Pulmonary artery endothelial cell (primary cell): ENCODE data around the gene MCM5. TPM values are rescaled to one million over a fixed set of nuclear protein-coding genes. Genes with fewer than 3 reads are reported as not detected.
A peak's percentile ranks its signal among the peaks of the same experiment; 100 is the strongest.

Experiments used
- DNase-seq: peaks from one replicate; pipeline ENCODE4 v3.0.0-alpha.2; 2011; ENCODE audit warnings: low read depth, low spot score
- total RNA-seq: library from RNA; depleted of rRNA; stranded (reverse); fragments of >200 nt; gene quantifications from 2 replicates; pipeline ENCODE4 v1.2.3, GENCODE V29; 2014

The MCM5 gene
- total RNA-seq, 1 donor from 2014 or later, result 99.3 TPM

- DNase-seq, result no peak
Observed at GRCh38 chr22:35378621-35379020, 21.3 kb upstream of the MCM5 start.

- DNase-seq, result no peak
Observed at GRCh38 chr22:35379146-35379993, 20.6 kb upstream of the MCM5 start.

GRCh38 chr22:35380013-35380412 is 19.9 kb upstream of the MCM5 start:
- DNase-seq, result no peak

GRCh38 chr22:35380537-35381423 is 19.2 kb upstream of the MCM5 start, which contains the start of gene HMOX1:
Gene HMOX1, plus strand, starts transcription at chr22:35381096. Its CDS starts 78 bp downstream, at chr22:35381174.
- DNase-seq, result peak; percentile 60

GRCh38 chr22:35381424-35382009 is 18.4 kb upstream of the MCM5 start:
- no peak for DNase-seq

GRCh38 chr22:35383679-35384071 is 16.3 kb upstream of the MCM5 start:
- no peak for DNase-seq

- no peak for DNase-seq
Observed at GRCh38 chr22:35384527-35384926, 15.4 kb upstream of the MCM5 start.

GRCh38 chr22:35384975-35385588 is 14.9 kb upstream of the MCM5 start:
- DNase-seq, result no peak

- no peak for DNase-seq
Observed at GRCh38 chr22:35386670-35387288, 13.2 kb upstream of the MCM5 start.

GRCh38 chr22:35390933-35391332 is 9.0 kb upstream of the MCM5 start:
- no peak for DNase-seq

- no peak for DNase-seq
Observed at GRCh38 chr22:35392357-35392756, 7.6 kb upstream of the MCM5 start.

- DNase-seq, result no peak
Observed at GRCh38 chr22:35393116-35394010, 6.6 kb upstream of the MCM5 start.

GRCh38 chr22:35394011-35394312 is 6.0 kb upstream of the MCM5 start:
- DNase-seq, result no peak

GRCh38 chr22:35394810-35395563 is 5.0 kb upstream of the MCM5 start:
- no peak for DNase-seq

GRCh38 chr22:35396622-35397021 is 3.3 kb upstream of the MCM5 start:
- DNase-seq, result peak; percentile 39

- DNase-seq, result no peak
Observed at GRCh38 chr22:35397095-35397904, 2.6 kb upstream of the MCM5 start.

- DNase-seq, result no peak
Observed at GRCh38 chr22:35398591-35398973, 1.4 kb upstream of the MCM5 start.

GRCh38 chr22:35399114-35399677 is 744 bp upstream of the MCM5 start:
- no peak for DNase-seq

GRCh38 chr22:35400501-35400790 is 506 bp downstream of the MCM5 start:
- DNase-seq, result no peak
